GM21367 (cell line): ENCODE measurements around the gene RAB27B.
"Not testable (repeated sequence)": the region's sequence is repeated elsewhere in the genome, so short reads cannot be mapped to it uniquely, and the experiment has no call there.

ENCODE experiments used
- ATAC-seq: cut with Tn5 transposase; IDR thresholded peaks from one replicate; pipeline ENCODE4 v1.9.1; 2021; ENCODE audit not compliant: unreplicated experiment

Gene RAB27B

DNA sequence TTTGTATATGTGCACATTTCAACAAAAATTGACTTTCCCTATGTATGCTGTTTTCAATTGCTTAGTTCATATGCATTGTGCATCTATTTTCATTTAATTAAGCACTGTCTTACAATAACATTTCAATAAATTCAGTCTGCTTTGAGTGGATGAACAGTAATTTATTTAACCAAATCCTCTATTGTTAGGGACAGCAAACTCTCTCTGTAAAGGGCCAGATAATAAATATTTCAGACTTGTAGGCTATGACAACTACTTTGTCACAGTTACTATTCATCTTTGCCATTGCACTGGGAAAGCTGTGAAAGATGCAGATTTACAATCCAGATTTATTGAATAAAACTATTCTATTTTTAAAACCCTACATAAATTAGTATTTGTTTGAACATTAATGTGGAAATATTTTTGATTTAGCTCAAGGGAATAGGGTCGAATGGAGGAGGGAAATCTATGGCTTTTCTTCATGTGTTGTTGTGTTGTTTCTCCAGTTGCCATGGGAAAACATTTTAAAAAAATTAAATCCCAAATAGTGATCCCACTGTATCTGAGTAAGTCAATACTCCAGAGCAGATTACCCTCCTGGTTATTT lies 14.2 kb upstream of the RAB27B start:
- no peak for ATAC-seq

GRCh38 chr18:54815086-54815485 lies 13.2 kb upstream of the RAB27B start:
- ATAC-seq = no peak

DNA sequence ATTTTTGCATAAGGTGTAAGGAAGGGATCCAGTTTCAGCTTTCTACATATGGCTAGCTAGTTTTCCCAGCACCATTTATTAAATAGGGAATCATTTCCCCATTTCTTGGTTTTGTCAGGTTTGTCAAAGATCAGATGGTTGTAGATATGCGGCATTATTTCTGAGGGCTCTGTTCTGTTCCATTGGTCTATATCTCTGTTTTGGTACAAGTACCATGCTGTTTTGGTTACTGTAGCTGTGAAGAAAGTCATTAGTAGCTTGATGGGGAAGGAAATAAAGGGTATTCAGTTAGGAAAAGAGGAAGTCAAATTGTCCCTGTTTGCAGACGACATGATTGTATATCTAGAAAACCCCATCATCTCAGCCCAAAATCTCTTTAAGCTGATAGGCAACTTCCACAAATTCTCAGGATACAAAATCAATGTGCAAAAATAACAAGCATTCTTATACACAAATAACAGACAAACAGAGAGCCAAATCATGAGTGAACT lies 7.4 kb upstream of the RAB27B start:
- not testable (repeated sequence) for ATAC-seq

- ATAC-seq = no peak
These were observed 5.1 kb upstream of the RAB27B start for GRCh38 chr18:54822872-54823845.

DNA sequence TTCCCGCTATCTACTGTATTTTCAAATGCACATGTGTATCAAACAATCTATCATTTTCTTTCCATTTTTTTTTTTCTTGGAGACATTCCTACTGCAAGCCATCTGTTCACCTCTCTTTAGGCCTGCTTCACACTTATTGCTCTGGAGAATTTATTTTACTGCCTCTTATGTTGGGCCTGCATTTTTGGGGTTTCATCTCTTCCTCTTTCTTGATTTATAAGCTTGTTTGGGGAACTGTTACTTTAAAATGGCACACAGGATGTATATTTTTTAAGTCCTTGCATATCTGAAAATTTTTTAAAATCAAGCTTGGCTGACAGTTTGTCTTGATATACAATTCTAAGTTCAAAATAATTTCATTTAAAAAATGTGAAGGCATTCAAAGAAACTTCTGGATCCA lies 3.5 kb upstream of the RAB27B start:
- no peak for ATAC-seq

DNA sequence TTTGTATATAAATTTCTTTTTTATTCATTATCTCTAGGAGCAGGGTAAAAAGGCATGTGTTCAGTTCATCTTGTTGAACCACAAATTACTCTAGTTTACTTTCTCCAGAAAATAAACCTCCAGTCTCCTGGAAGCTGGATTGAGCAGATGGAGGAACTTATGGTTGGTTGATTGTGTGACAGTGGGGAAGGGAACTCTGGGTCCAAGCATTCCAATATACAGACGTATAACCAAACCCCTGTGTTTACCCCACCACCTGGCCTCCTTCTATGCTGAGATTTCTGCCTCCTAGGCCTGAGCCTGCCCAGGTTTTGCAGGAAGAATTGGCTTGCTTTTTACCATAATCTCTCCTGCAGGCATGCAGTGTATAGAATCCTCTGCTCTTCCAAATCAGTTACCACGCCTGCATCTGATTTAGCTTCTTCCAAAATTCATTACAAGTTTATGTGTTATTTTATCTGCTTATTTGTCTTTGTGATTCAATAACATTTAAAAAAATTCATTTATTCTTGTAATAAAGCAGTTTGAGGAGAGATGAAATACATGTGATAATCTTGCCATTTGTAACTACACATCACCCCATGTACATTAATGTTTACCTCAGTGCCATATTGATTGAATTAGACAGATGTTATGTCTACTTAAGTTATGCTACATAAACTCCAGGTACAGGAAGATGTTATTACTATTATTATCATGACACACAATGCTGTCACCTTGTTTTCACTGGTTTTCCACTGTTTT lies 2.5 kb upstream of the RAB27B start:
- no peak for ATAC-seq

GRCh38 chr18:54828986-54829385 lies 709 bp downstream of the RAB27B start:
- no peak for ATAC-seq

DNA sequence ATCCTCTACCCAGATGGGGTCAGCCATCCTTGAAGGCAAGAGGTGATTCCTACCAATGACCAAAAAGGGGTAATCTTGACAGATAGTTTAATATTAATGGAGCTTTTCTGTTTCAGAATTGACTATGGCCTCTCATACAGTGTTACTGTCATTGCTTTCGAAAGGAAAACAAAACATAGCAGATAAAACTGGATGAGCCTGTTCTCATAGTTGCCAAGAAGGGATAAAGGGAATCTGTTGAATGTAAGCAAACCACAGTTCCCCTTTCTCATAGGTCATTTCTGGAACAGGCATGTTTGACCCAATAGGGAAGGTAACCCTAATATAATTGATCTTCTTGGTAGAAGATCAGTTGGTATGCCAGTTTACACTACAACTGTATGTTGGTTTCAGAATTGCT lies 1.6 kb downstream of the RAB27B start:
- no peak for ATAC-seq

DNA sequence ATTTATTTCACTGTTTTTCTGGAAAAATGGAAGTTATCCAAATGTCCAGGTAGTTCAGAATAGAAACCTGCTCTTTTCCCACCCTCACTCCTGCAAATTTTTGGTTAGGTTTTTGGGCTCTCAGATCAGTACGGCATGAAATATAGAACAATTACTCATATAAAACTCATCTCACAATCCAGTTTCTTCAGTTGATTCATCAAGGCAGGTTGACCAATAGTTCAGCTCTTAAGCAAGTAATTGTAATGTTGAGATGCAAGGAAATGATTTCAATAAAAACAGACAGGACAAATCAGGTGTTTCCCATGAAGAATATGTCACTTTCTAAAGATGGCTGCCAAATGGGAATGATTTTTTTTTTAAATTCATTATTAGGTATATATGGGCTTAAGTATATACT lies 2.0 kb downstream of the RAB27B start:
- no peak for ATAC-seq

- ATAC-seq = no peak
These were observed 2.6 kb downstream of the RAB27B start for GRCh38 chr18:54830866-54831265.

DNA sequence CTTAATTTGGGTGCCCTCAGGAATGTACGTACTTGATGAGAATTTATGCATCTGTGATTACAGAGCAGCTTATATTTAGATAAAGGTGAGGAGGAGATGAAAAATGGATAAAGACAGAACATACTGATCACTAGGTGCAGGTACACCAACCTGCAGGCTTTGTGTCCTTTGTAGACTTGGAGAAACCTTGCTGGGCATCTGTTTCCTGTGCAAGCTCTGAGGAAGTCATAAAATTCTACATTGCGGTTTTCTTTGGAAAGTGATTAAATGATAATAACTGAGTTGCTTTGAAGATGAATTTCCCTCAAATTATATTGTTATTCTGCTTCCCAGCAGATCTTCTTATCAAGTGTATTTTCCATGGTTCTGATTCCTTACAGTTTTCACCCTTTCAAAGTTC lies 7.7 kb downstream of the RAB27B start:
- ATAC-seq = no peak

- ATAC-seq = no peak
These were observed 15.0 kb downstream of the RAB27B start for GRCh38 chr18:54843314-54843713.

GRCh38 chr18:54845787-54846186 lies 17.5 kb downstream of the RAB27B start:
- ATAC-seq = no peak

GRCh38 chr18:54848121-54848520 lies 19.8 kb downstream of the RAB27B start:
- no peak for ATAC-seq

GRCh38 chr18:54849683-54850082 lies 21.4 kb downstream of the RAB27B start:
- ATAC-seq = no peak

GRCh38 chr18:54850598-54850997 lies 22.3 kb downstream of the RAB27B start:
- no peak for ATAC-seq

DNA sequence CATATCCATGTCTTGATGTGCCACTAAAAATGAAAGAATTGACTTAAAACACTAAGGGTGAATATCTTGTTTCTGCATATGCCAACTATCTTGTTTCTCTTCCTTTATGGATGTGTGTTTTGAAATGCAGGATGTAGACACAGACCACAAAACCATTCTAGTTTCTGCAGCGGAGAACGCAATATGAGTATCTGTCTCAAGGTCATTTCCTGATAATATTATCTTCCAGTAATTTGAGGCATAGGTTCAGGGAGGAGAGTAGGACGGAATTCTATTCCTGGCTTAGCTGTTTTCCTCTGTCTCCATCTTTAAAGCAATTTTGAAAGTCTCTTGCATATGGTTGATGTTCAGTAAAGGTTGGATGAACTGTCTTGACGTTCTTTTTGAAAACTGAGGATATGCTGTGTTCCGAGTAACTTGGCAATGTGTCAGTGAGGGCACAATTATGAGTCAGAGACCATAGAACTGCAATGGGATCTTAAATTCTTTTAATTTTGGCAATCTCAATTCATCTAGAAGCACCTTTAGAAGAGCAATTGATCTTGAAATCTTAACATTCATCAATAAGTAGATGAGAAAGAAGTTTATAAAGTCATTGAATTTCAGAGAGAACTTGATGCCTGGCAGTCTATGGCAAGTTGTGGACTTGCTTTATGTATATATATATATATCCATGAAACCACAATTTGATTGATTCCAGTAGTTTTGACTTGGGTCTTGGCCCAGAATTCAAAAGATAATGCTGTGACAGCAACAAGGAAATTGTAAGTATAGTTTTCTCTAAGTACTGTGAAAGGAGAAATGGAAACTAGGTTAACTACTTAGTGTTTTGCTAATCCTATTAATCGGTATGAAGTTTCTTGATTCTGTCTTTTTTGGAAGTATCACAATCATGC lies 24.8 kb downstream of the RAB27B start:
- no peak for ATAC-seq

DNA sequence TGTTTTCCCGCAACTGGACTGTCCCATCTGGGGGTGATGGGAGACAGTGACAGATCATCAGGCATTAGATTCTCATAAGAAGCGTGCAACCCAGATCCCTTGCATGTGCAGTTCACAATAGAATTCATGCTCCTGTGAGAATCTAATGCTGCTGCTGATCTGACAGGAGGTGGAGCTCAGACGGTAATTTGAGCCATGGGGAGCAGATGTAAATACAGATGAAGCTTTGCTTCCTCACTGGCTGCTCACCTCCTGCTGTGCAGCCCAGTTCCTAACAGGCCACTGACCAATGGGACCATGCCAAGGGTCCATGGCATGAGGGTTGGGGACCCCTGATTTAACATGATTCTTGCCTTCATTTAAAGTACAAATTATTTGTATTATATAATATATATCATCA lies 26.8 kb downstream of the RAB27B start:
- not testable (repeated sequence) for ATAC-seq

GRCh38 chr18:54856105-54856646 lies 27.9 kb downstream of the RAB27B start:
- ATAC-seq = no peak

DNA sequence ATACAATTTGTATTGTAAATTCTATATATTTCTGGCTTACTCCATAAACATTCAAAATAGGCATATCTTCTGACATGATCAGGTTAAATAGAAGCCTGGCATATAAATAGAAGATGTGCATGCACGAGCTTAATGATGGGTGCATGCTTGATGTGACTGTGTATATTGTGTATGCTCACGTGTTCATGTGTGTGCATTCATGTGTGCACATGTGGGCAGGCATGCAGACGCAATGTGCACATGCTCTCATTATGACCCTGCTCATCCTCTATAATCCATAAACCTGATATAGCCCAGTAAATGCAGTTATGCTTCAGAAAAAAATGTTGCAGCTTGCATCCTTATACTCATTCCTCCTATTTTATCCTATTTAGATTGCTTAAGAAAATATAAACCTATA lies 29.2 kb downstream of the RAB27B start:
- no peak for ATAC-seq
